IMR-90 (cell line): ENCODE results near the gene C14orf180. TPM values are rescaled to one million over a fixed set of nuclear protein-coding genes. Genes with fewer than 3 reads are reported as not detected.

Experiments used
- ATAC-seq: fragments of 200-7000 bp; cut with Tn5 transposase; 2 replicates; pipeline ENCODE4 v1.9.1; 2020; ENCODE audit warnings: low read depth, mild to moderate bottlenecking, moderate library complexity
- BruUV-seq: library from RNA; stranded (reverse); fragments of 400-500 nt; replicated peaks from 2 replicates; lab custom pipeline; 2021; lab: Mats Ljungman, UMichigan
- CTCF ChIA-PET: fragments of 300-600 bp; formaldehyde crosslinking; extraction: SDS; loops from one replicate; lab custom pipeline; 2021; ENCODE audit warnings: antibody characterized with exemption; lab: Yijun Ruan, JAX
- POLR2A ChIA-PET: fragments of 300-600 bp; sonication (Branson Sonifier 250); formaldehyde crosslinking; loops from one replicate; lab custom pipeline; 2022; ENCODE audit warnings: antibody characterized with exemption; ENCODE audit not compliant: unreplicated experiment; lab: Charles Lee
- DNase-seq: peaks from one replicate; pipeline ENCODE4 v3.0.0; 2013
- H2AFZ ChIP-seq: replicated peaks from 2 replicates; pipeline ENCODE3; 2013; ENCODE audit warnings: low read length, mild to moderate bottlenecking; ENCODE audit not compliant: poor library complexity
- H2AK5ac ChIP-seq: 2 replicates; pipeline ENCODE4 v1.6.1; 2013; ENCODE audit warnings: low read depth, low read length, inconsistent platforms
- H2AK9ac ChIP-seq: replicated peaks from 2 replicates; pipeline ENCODE3; 2013; ENCODE audit warnings: mild to moderate bottlenecking, low read depth, low read length, moderate library complexity; ENCODE audit not compliant: poor library complexity
- H2BK120ac ChIP-seq: 2 replicates; pipeline ENCODE4 v1.6.1; 2013; ENCODE audit warnings: low read depth, low read length, inconsistent platforms
- H2BK15ac ChIP-seq: 3 replicates; pipeline ENCODE4 v1.6.1; 2013; ENCODE audit warnings: low read depth, low read length, inconsistent platforms
- H2BK20ac ChIP-seq: 2 replicates; pipeline ENCODE4 v1.6.1; 2013; ENCODE audit warnings: low read depth, mild to moderate bottlenecking, inconsistent platforms, low read length, moderate library complexity
- H2BK5ac ChIP-seq: 2 replicates; pipeline ENCODE4 v1.6.1; 2013; ENCODE audit warnings: mild to moderate bottlenecking, low read depth, low read length, inconsistent platforms; ENCODE audit not compliant: poor library complexity, severe bottlenecking
- H3K14ac ChIP-seq: replicated peaks from 2 replicates; pipeline ENCODE4 v1.6.1; 2013; ENCODE audit warnings: low read depth, low read length, inconsistent platforms
- H3K18ac ChIP-seq: 2 replicates; pipeline ENCODE4 v1.6.1; 2013; ENCODE audit warnings: low read depth, low read length, control low read depth
- H3K23ac ChIP-seq: 2 replicates; pipeline ENCODE4 v1.6.1; 2013; ENCODE audit warnings: low read depth, low read length, inconsistent platforms
- H3K27ac ChIP-seq: 2 replicates; pipeline ENCODE4 v1.5.1; 2013; ENCODE audit warnings: mild to moderate bottlenecking, control low read depth, low read length; ENCODE audit not compliant: insufficient read depth
- H3K27me3 ChIP-seq: 2 replicates; pipeline ENCODE4 v1.6.1; 2013; ENCODE audit warnings: low read length; ENCODE audit not compliant: control insufficient read depth, insufficient read depth
- H3K36me3 ChIP-seq: 2 replicates; pipeline ENCODE4 v1.6.1; 2013; ENCODE audit warnings: low read length, mixed read lengths; ENCODE audit not compliant: control insufficient read depth, insufficient read depth
- H3K4ac ChIP-seq: 2 replicates; pipeline ENCODE4 v1.6.1; 2013; ENCODE audit warnings: low read depth, low read length, inconsistent platforms
- H3K4me1 ChIP-seq: 2 replicates; pipeline ENCODE4 v1.6.1; 2013; ENCODE audit warnings: low read length, mixed read lengths; ENCODE audit not compliant: control insufficient read depth, insufficient read depth
- H3K4me2 ChIP-seq: 2 replicates; pipeline ENCODE4 v1.6.1; 2013; ENCODE audit warnings: low read depth, mild to moderate bottlenecking, control low read depth, low read length, moderate library complexity
- H3K4me3 ChIP-seq: 2 replicates; pipeline ENCODE4 v1.5.1; 2013; ENCODE audit warnings: low read depth, mild to moderate bottlenecking, control low read depth, low read length, moderate library complexity; ENCODE audit not compliant: insufficient read depth
- H3K56ac ChIP-seq: 2 replicates; pipeline ENCODE4 v1.6.1; 2013; ENCODE audit warnings: low read length, inconsistent platforms; ENCODE audit not compliant: insufficient read depth; ENCODE audit errors: extremely low read depth
- H3K79me1 ChIP-seq, 2 experiments: 2 replicates each; pipeline ENCODE4 v1.6.1; 2013; ENCODE audit warnings: low read length in 2 of 2, inconsistent platforms in 1 of 2, low read depth in 1 of 2
- H3K9ac ChIP-seq: 2 replicates; pipeline ENCODE4 v1.6.1; 2013; ENCODE audit warnings: low read depth, low read length, control low read depth
- H3K9me1 ChIP-seq: 2 replicates; pipeline ENCODE4 v1.6.1; 2013; ENCODE audit warnings: low read length, inconsistent platforms; ENCODE audit not compliant: insufficient read depth
- H3K9me3 ChIP-seq: 2 replicates; pipeline ENCODE4 v1.6.1; 2013; ENCODE audit warnings: low read length; ENCODE audit not compliant: control insufficient read depth, insufficient read depth
- H4K20me1 ChIP-seq: 2 replicates; pipeline ENCODE4 v1.6.1; 2013; ENCODE audit warnings: low read length, inconsistent platforms; ENCODE audit not compliant: insufficient read depth
- H4K5ac ChIP-seq: 2 replicates; pipeline ENCODE4 v1.6.1; 2013; ENCODE audit warnings: mild to moderate bottlenecking, low read depth, low read length, control low read depth
- H4K8ac ChIP-seq, 2 experiments: 2 replicates each; pipeline ENCODE4 v1.6.1; 2013; ENCODE audit warnings: low read depth in 2 of 2, low read length in 2 of 2, control low read depth in 1 of 2, inconsistent platforms in 1 of 2
- H4K91ac ChIP-seq: 2 replicates; pipeline ENCODE4 v1.6.1; 2013; ENCODE audit warnings: low read depth, low read length, inconsistent platforms; ENCODE audit not compliant: insufficient read depth
- CEBPB ChIP-seq: IDR thresholded peaks from 2 replicates; pipeline ENCODE4 v1.6.1; 2012; ENCODE audit warnings: low read depth, low read length, improper control_type of control experiment
- CHD1 ChIP-seq: IDR thresholded peaks from 2 replicates; pipeline ENCODE4 v1.6.1; 2012; ENCODE audit warnings: low read depth, low read length, improper control_type of control experiment
- FOS ChIP-seq: fragments of 150-350 bp; IDR thresholded peaks from 2 replicates; pipeline ENCODE4 v1.6.1; 2016; ENCODE audit warnings: low read depth, low read length
- MAZ ChIP-seq: IDR thresholded peaks from 2 replicates; pipeline ENCODE4 v1.6.1; 2012; ENCODE audit warnings: low read depth, mild to moderate bottlenecking, low read length, improper control_type of control experiment, moderate library complexity, borderline replicate concordance
- MXI1 ChIP-seq: IDR thresholded peaks from 2 replicates; pipeline ENCODE4 v1.6.1; 2012; ENCODE audit warnings: low read depth, mild to moderate bottlenecking, low read length, moderate library complexity, borderline replicate concordance
- POLR2A ChIP-seq: IDR thresholded peaks from 2 replicates; pipeline ENCODE4 v1.6.1; 2012; ENCODE audit warnings: mild to moderate bottlenecking, low read depth, low read length
- RCOR1 ChIP-seq: IDR thresholded peaks from 2 replicates; pipeline ENCODE4 v1.6.1; 2012; ENCODE audit warnings: mild to moderate bottlenecking, low read length, improper control_type of control experiment; ENCODE audit not compliant: insufficient replicate concordance
- RFX5 ChIP-seq: IDR thresholded peaks from 2 replicates; pipeline ENCODE4 v1.8.0; 2012; ENCODE audit warnings: low read depth, mild to moderate bottlenecking, low read length, moderate library complexity
- WGBS, 2 experiments: methylation state at CpG; one replicate each; pipeline versions ENCODE4 v1.1.5 to v1.1.7; 2013; ENCODE audit warnings: missing lambda C conversion rate in 2 of 2; ENCODE audit not compliant: insufficient read length in 1 of 2; ENCODE audit errors: extremely low coverage in 2 of 2; 5-methylcytosine and 5-hydroxymethylcytosine counted together
- dilution Hi-C: fragments of 300-500 bp; cut with HindIII; formaldehyde crosslinking; loops from one replicate; pipeline ENCODE4 v1.14.3; 2018; ENCODE audit warnings: low sequenced_read_pairs; ENCODE audit not compliant: unreplicated experiment
- in situ Hi-C: fragments of 300-500 bp; cut with MboI; formaldehyde crosslinking; loops from 3 replicates; pipeline ENCODE4 v1.14.3; 2019; ENCODE audit warnings: low sequenced_read_pairs, inconsistent platforms, mixed read lengths
- intact Hi-C: fragments of 100-400 bp; cut with micrococcal nuclease; formaldehyde crosslinking; loops from 2 replicates; pipeline ENCODE4 v1.10.0; 2022
- polyA plus RNA-seq, 3 experiments: library from polyadenylated mRNA; depleted of rRNA; stranded (reverse); fragments of >200 nt; gene quantifications; 2 replicates each; pipeline ENCODE4 v1.2.3, GENCODE V29; 2012; ENCODE audit warnings: low replicate concordance in 1 of 3
- total RNA-seq: library from RNA; depleted of rRNA; stranded (reverse); fragments of >200 nt; gene quantifications from 2 replicates; pipeline ENCODE4 v1.2.3, GENCODE V29; 2012

C14orf180 gene
- total and polyA plus RNA-seq, 2 of the 4 experiments (the other 2 are of a cell fraction), result not detected

- POLR2A ChIA-PET, result no interaction called here
- no peak overlapping the region for H2AK5ac ChIP-seq
- no peaks in the 10 kb centered on the region for H3K79me1 ChIP-seq
- BruUV-seq, result no TSS peak
- no peak overlapping the region for H3K23ac ChIP-seq
- peaks cover 4% of the 10 kb centered on the region; the same call in 1 of the 2 replicates for H3K27me3 ChIP-seq
- no peak overlapping the region for H2AFZ ChIP-seq
- no peak overlapping the region for H2BK20ac ChIP-seq
- H3K4ac ChIP-seq, result no peak overlapping the region
- no peaks in the 10 kb centered on the region for H3K9me1 ChIP-seq
- H3K36me3 ChIP-seq, result no peaks in the 10 kb centered on the region
- in situ Hi-C loops (loop anchor here (25.0 kb wide), 1 partner anchor 480 kb away; the partner anchor contains the start of gene ASPG), dilution Hi-C loops (no loop called here), intact Hi-C loops (no loop called here)
- H4K91ac ChIP-seq, result no peak overlapping the region
- WGBS, 2 experiments, result 28% methylated on average over 10 of the region's 27 CpGs; no CpG with 5 or more reads in 1 of the 2 experiments
- DNase-seq, result no peak
- H2BK5ac ChIP-seq, result no peak overlapping the region
- no peak overlapping the region for H3K56ac ChIP-seq
- no peak overlapping the region for H3K9ac ChIP-seq
- no peak overlapping the region for H3K27ac ChIP-seq
- H2AK9ac ChIP-seq, result no peak overlapping the region
- H3K4me2 ChIP-seq, result no peak overlapping the region
- H4K8ac ChIP-seq, result no peak overlapping the region
- no peaks in the 10 kb centered on the region for H3K4me1 ChIP-seq
- no peak overlapping the region for H3K14ac ChIP-seq
- CTCF ChIA-PET, result no interaction called here
- H4K20me1 ChIP-seq, result no peaks in the 10 kb centered on the region
- no peak overlapping the region for H3K4me3 ChIP-seq
- H2BK15ac ChIP-seq, result no peak overlapping the region
- no peaks in the 10 kb centered on the region for H3K9me3 ChIP-seq
- no peak overlapping the region for H2BK120ac ChIP-seq
- no peak for ATAC-seq
- no peak overlapping the region for H3K18ac ChIP-seq
- TF ChIP-seq FOS (no peak), POLR2A (no peak), RFX5 (no peak), MXI1 (no peak), MAZ (no peak), CEBPB (no peak), RCOR1 (no peak), CHD1 (no peak)
- H4K5ac ChIP-seq, result no peak overlapping the region
These were observed 12.2 kb upstream of the C14orf180 start for GRCh38 chr14:104567141-104567956.
